Measurements from ENCODE around the gene SLC12A3.

GRCh38 chr16:56868175-56868574 lies 3.2 kb downstream of the SLC12A3 start:
- no peak for TF ChIP-seq CTCF (IDR thresholded peaks at IDR 0.05; ENCODE audit: borderline replicate concordance, extremely low read depth, low read length, poor library complexity, severe bottlenecking)
- no peak for TF ChIP-seq EZH2 (IDR thresholded peaks at IDR 0.05; ENCODE audit: borderline replicate concordance, low read depth, low read length, severe bottlenecking)
